ENCODE measurements around the gene CAD. TPM values are rescaled to one million over a fixed set of nuclear protein-coding genes. Genes with fewer than 3 reads are reported as not detected.

Gene CAD
- total and polyA plus RNA-seq, 10 donors: 10.9 to 38.8 (median 25.0) TPM

DNA sequence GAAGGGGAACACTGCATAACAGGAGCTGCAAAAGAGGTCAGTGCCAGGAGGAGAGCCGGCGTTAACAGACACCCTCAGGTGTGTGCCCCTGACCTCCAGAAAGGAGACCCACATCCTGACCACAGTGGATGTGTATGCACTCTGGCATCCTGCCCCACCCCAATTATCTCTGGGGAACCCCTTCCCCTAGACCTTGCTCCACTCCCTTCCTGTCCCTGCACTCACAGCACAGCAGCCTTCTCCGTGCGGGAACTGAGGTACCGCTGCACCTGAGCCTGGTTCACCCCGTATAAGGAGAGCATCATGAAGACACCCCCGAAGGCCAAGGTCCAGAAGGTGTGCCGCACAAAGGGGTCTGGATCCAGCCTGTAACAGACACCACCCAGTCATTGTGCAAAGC lies 12.6 kb upstream of the CAD start:
- Histone ChIP-seq H3K27me3 (replicated peaks in 1 of 7) (no peaks in the 10 kb centered on the region), H3K9me3 (no peaks in the 10 kb centered on the region), H3K36me3 (peaks cover 0 to 100% (median 83%) of the 10 kb centered on the region in 6 donors), H3K27ac (no peak overlapping the region), H3K4me3 (no peak overlapping the region), H3K4me1 (peaks cover 0 to 3% (median 0%) of the 10 kb centered on the region in 6 donors)
- no peak for DNase-seq
- no peak for TF ChIP-seq POLR2AphosphoS5 (IDR thresholded peaks at IDR 0.05)
- TF ChIP-seq POLR2A (IDR thresholded peaks at IDR 0.05): no peak
- no peak for TF ChIP-seq CTCF (IDR thresholded peaks at IDR 0.05 in 8 of 11, conservative IDR thresholded peaks at IDR 0.05 in 3 of 11)
- 87 to 98% (median 91%) methylated on average over 8 of the region's 8 CpGs for WGBS, 5 donors
- intact Hi-C loops (cut with DNase I; ENCODE audit: low total_unique reads): no loop called here

GRCh38 chr2:27205206-27205605 lies 12.0 kb upstream of the CAD start:
- peaks cover 0 to 98% (median 77%) of the 10 kb centered on the region in 6 donors for H3K36me3 ChIP-seq
- no peak overlapping the region for H3K4me3 ChIP-seq
- 80 to 95% (median 89%) methylated on average over 8 of the region's 8 CpGs for WGBS, 5 donors
- TF ChIP-seq POLR2A (IDR thresholded peaks at IDR 0.05) (no peak), CTCF (IDR thresholded peaks at IDR 0.05 in 8 of 11, conservative IDR thresholded peaks at IDR 0.05 in 3 of 11) (no peak), POLR2AphosphoS5 (IDR thresholded peaks at IDR 0.05) (no peak)
- no peak overlapping the region for H3K27ac ChIP-seq
- H3K27me3 ChIP-seq (replicated peaks in 1 of 7): no peaks in the 10 kb centered on the region
- H3K4me1 ChIP-seq: peaks cover 0 to 9% (median 0%) of the 10 kb centered on the region in 6 donors
- DNase-seq: no peak
- intact Hi-C loops (cut with DNase I; ENCODE audit: low total_unique reads): no loop called here
- no peaks in the 10 kb centered on the region for H3K9me3 ChIP-seq

DNA sequence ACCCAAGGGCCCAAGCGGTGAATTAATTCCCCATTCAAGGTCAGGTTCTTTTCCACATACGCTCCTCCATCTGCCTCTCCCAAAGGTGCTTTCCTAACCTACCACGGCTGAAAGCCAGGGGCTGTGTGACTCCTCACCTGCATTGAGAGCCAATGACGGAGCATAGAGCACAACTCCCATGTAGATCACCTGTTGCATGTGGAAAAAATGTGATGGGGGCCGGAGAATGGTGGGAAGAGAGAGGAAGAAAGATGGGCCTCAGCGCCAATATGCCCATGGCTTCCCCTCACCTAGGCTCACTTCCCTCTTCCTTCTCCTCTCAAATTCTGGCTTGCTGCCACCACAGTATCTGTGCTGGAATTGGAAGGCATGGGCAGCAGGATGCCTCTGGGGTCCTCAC lies 10.8 kb upstream of the CAD start:
- Histone ChIP-seq H3K9me3 (no peaks in the 10 kb centered on the region), H3K27me3 (replicated peaks in 1 of 7) (no peaks in the 10 kb centered on the region), H3K27ac (no peak overlapping the region), H3K4me3 (no peak overlapping the region), H3K36me3 (peaks cover 0 to 86% (median 68%) of the 10 kb centered on the region in 6 donors), H3K4me1 (peaks cover 0 to 19% (median 7%) of the 10 kb centered on the region in 6 donors)
- WGBS, 5 donors: 88 to 97% (median 93%) methylated on average over 6 of the region's 6 CpGs
- intact Hi-C loops (cut with DNase I; ENCODE audit: low total_unique reads): no loop called here
- TF ChIP-seq CTCF (IDR thresholded peaks at IDR 0.05 in 8 of 11, conservative IDR thresholded peaks at IDR 0.05 in 3 of 11) (no peak), POLR2AphosphoS5 (IDR thresholded peaks at IDR 0.05) (no peak), POLR2A (IDR thresholded peaks at IDR 0.05) (no peak)
- no peak for DNase-seq

DNA sequence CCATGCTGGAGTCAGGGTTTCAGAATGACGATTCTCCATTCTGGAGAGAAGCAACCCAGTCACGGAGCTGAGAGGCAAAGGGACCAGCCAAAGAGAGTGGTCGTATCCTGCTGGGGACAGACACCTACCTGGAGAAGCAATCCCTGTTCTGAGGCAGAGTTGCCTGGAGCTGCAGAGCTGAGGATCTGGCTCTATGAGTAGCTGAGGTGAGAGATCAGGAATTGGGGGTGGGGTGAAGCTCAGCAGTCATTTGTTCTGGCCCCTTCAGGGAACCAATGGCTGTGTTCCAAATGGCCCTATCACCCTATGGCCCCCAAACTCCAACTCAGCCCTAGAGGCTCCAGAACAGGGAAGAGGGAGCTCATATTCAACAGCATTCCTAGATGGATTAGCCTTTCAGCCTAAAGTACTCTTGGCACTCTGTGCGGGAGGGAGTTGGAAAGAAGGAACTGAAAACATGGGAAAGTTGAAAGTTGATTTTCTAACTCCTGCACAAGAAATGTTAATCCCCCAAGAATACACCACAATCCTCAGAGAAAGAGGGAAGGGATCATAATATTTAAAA lies 8.6 kb upstream of the CAD start:
- H3K4me3 ChIP-seq: no peak overlapping the region
- intact Hi-C loops (cut with DNase I; ENCODE audit: low total_unique reads): no loop called here
- WGBS, 5 donors: 81 to 96% (median 91%) methylated on average over 4 of the region's 4 CpGs
- TF ChIP-seq CTCF (IDR thresholded peaks at IDR 0.05 in 8 of 11, conservative IDR thresholded peaks at IDR 0.05 in 3 of 11) (no peak), POLR2AphosphoS5 (IDR thresholded peaks at IDR 0.05) (no peak), POLR2A (IDR thresholded peaks at IDR 0.05) (no peak)
- H3K27me3 ChIP-seq (replicated peaks in 1 of 7): no peaks in the 10 kb centered on the region
- no peak for DNase-seq
- peaks cover 4 to 33% (median 20%) of the 10 kb centered on the region in 6 donors for H3K4me1 ChIP-seq
- H3K27ac ChIP-seq: no peak overlapping the region
- H3K36me3 ChIP-seq: peaks cover 0 to 67% (median 51%) of the 10 kb centered on the region in 6 donors
- H3K9me3 ChIP-seq: no peaks in the 10 kb centered on the region

Measured in spleen (tissue), 11 donors.